HFFc6 (cell line): ENCODE results near the gene FAM136A. TPM values are rescaled to one million over a fixed set of nuclear protein-coding genes. Genes with fewer than 3 reads are reported as not detected.

Experiments
- DNase-seq: peaks from one replicate; pipeline ENCODE4 v3.0.0-alpha.2; 2018
- H3K27ac Mint-ChIP-seq: 2 replicates; pipeline ENCODE4 v1.8.0; 2020; ENCODE audit warnings: mild to moderate bottlenecking, mixed read lengths
- H3K27me3 Mint-ChIP-seq: 2 replicates; pipeline ENCODE4 v1.8.0; 2021; ENCODE audit warnings: mild to moderate bottlenecking, moderate library complexity, mixed read lengths; ENCODE audit not compliant: insufficient read depth
- H3K36me3 Mint-ChIP-seq: 2 replicates; pipeline ENCODE4 v1.8.0; 2021; ENCODE audit warnings: low read depth, mixed read lengths
- H3K4me1 Mint-ChIP-seq: 2 replicates; pipeline ENCODE4 v1.8.0; 2020; ENCODE audit warnings: low read depth, mixed read lengths
- H3K4me3 Mint-ChIP-seq: 2 replicates; pipeline ENCODE4 v1.8.0; 2020; ENCODE audit warnings: mild to moderate bottlenecking, moderate library complexity, mixed read lengths
- H3K9me3 Mint-ChIP-seq: 2 replicates; pipeline ENCODE4 v1.8.0; 2020; ENCODE audit warnings: mild to moderate bottlenecking, mixed read lengths
- CTCF ChIP-seq: fragments of 200-600 bp; sonication (generic); IDR thresholded peaks from 2 replicates; pipeline ENCODE4 v1.5.0; 2021; ENCODE audit warnings: antibody characterized with exemption, mild to moderate bottlenecking
- total RNA-seq, 6 experiments: library from RNA; stranded (reverse); fragmentation: NEBNext Ultra II Directional; extraction: Animal tissue kit (Norgen Biotek cat#: 25700); gene quantifications; 2 replicates in 1 of 6; 3 replicates in 5 of 6; pipeline ENCODE4 v1.2.3, GENCODE V29; 2021

Gene FAM136A
- total RNA-seq, 6 experiments from 2014 or later: 28.2 to 37.0 (median 32.5) TPM

GRCh38 chr2:70330476-70330875, 28.6 kb upstream of the FAM136A start:
- H3K27me3 Mint-ChIP-seq: peaks cover 29% of the 10 kb centered on the region
- TF ChIP-seq CTCF: no peak
- no peak for DNase-seq
- H3K4me3 Mint-ChIP-seq: no peak overlapping the region
- H3K9me3 Mint-ChIP-seq: no peaks in the 10 kb centered on the region
- no peak overlapping the region for H3K27ac Mint-ChIP-seq
- peaks cover 7% of the 10 kb centered on the region for H3K4me1 Mint-ChIP-seq
- no peaks in the 10 kb centered on the region for H3K36me3 Mint-ChIP-seq

- peaks cover 7% of the 10 kb centered on the region for H3K4me1 Mint-ChIP-seq
- no peak overlapping the region for H3K27ac Mint-ChIP-seq
- peaks cover 29% of the 10 kb centered on the region for H3K27me3 Mint-ChIP-seq
- no peak for DNase-seq
- H3K9me3 Mint-ChIP-seq: no peaks in the 10 kb centered on the region
- no peak overlapping the region for H3K4me3 Mint-ChIP-seq
- no peak for TF ChIP-seq CTCF
- no peaks in the 10 kb centered on the region for H3K36me3 Mint-ChIP-seq
These were observed 27.2 kb upstream of the FAM136A start for GRCh38 chr2:70328921-70329561.

- Mint-ChIP-seq H3K27me3 (peaks cover 29% of the 10 kb centered on the region), H3K36me3 (no peaks in the 10 kb centered on the region)
These were observed 24.0 kb upstream of the FAM136A start for GRCh38 chr2:70325875-70326274.

GRCh38 chr2:70322518-70322917, 20.7 kb upstream of the FAM136A start:
- peaks cover 29% of the 10 kb centered on the region for H3K27me3 Mint-ChIP-seq
- no peaks in the 10 kb centered on the region for H3K4me1 Mint-ChIP-seq
- no peaks in the 10 kb centered on the region for H3K36me3 Mint-ChIP-seq
- H3K9me3 Mint-ChIP-seq: no peaks in the 10 kb centered on the region
- no peak for DNase-seq
- no peak overlapping the region for H3K27ac Mint-ChIP-seq
- H3K4me3 Mint-ChIP-seq: no peak overlapping the region
- TF ChIP-seq CTCF: no peak

More at GRCh38 chr2:70325875-70326274, 24.0 kb upstream of the FAM136A start:
- no peak for TF ChIP-seq CTCF
- Mint-ChIP-seq H3K4me3 (no peak overlapping the region), H3K27ac (no peak overlapping the region), H3K9me3 (no peaks in the 10 kb centered on the region), H3K4me1 (peaks cover 7% of the 10 kb centered on the region)
- DNase-seq: no peak

- no peaks in the 10 kb centered on the region for H3K4me1 Mint-ChIP-seq
- H3K27ac Mint-ChIP-seq: no peak overlapping the region
- H3K4me3 Mint-ChIP-seq: no peak overlapping the region
- peaks cover 21% of the 10 kb centered on the region for H3K27me3 Mint-ChIP-seq
- H3K36me3 Mint-ChIP-seq: no peaks in the 10 kb centered on the region
- TF ChIP-seq CTCF: no peak
- no peaks in the 10 kb centered on the region for H3K9me3 Mint-ChIP-seq
- no peak for DNase-seq
These were observed 19.5 kb upstream of the FAM136A start for GRCh38 chr2:70321370-70321769.

- peaks cover 19% of the 10 kb centered on the region for H3K27me3 Mint-ChIP-seq
- no peaks in the 10 kb centered on the region for H3K36me3 Mint-ChIP-seq
- no peaks in the 10 kb centered on the region for H3K4me1 Mint-ChIP-seq
- H3K9me3 Mint-ChIP-seq: no peaks in the 10 kb centered on the region
- TF ChIP-seq CTCF: no peak
- no peak overlapping the region for H3K4me3 Mint-ChIP-seq
- no peak for DNase-seq
- H3K27ac Mint-ChIP-seq: no peak overlapping the region
These were observed 12.8 kb upstream of the FAM136A start for GRCh38 chr2:70314640-70315039.
